Keratinocyte (primary cell): ENCODE measurements around the gene STAC3. TPM values are rescaled to one million over a fixed set of nuclear protein-coding genes. Genes with fewer than 3 reads are reported as not detected.

Experiments
- DNase-seq: peaks from one replicate; pipeline ENCODE4 v3.0.0-alpha.2; 2011; ENCODE audit warnings: low read depth, missing footprints, low spot score
- FAIRE-seq: peaks from 2 replicates; lab custom pipeline; 2011; peaks lifted over from hg19 to GRCh38; lab: Jason Lieb, UNC
- H2AFZ ChIP-seq: 2 replicates; pipeline ENCODE4 v1.6.0; 2012; ENCODE audit warnings: low read length, control low read depth, inconsistent platforms; ENCODE audit not compliant: control insufficient read depth
- H3K27ac ChIP-seq: 2 replicates; pipeline ENCODE4 v1.5.1; 2011; ENCODE audit warnings: low read length; ENCODE audit not compliant: control insufficient read depth, insufficient read depth
- H3K27me3 ChIP-seq: 3 replicates; pipeline ENCODE4 v1.6.0; 2011; ENCODE audit warnings: low read length; ENCODE audit not compliant: control insufficient read depth, insufficient read depth; ENCODE audit errors: extremely low read depth
- H3K36me3 ChIP-seq, 2 experiments: 2 replicates in 1 of 2; 3 replicates in 1 of 2; pipeline ENCODE4 v1.5.1; 2011; ENCODE audit warnings: low read length in 2 of 2, mild to moderate bottlenecking in 1 of 2; ENCODE audit not compliant: control insufficient read depth in 2 of 2, insufficient read depth in 2 of 2; ENCODE audit errors: extremely low read depth in 1 of 2
- H3K4me1 ChIP-seq: 3 replicates; pipeline ENCODE4 v1.5.1; 2011; ENCODE audit warnings: low read length; ENCODE audit not compliant: control insufficient read depth, insufficient read depth; ENCODE audit errors: extremely low read depth
- H3K4me2 ChIP-seq: 3 replicates; pipeline ENCODE4 v1.6.0; 2011; ENCODE audit warnings: low read depth, low read length; ENCODE audit not compliant: control insufficient read depth, insufficient read depth; ENCODE audit errors: extremely low read depth
- H3K4me3 ChIP-seq, 3 experiments: fragments of 200-600 bp in 1 of 3; sonication (generic) in 1 of 3; 2 replicates in 2 of 3; 3 replicates in 1 of 3; pipeline ENCODE4 v1.5.1; 2011 to 2016; ENCODE audit warnings: low read length in 3 of 3, mild to moderate bottlenecking in 3 of 3, control low read depth in 2 of 3, inconsistent platforms in 1 of 3, low read depth in 1 of 3, mixed read lengths in 1 of 3, mixed run types in 1 of 3, moderate library complexity in 1 of 3; ENCODE audit not compliant: control insufficient read depth in 2 of 3, insufficient read depth in 2 of 3; ENCODE audit errors: extremely low read depth in 1 of 3
- H3K79me2 ChIP-seq: 2 replicates; pipeline ENCODE4 v1.6.0; 2012; ENCODE audit warnings: low read length; ENCODE audit not compliant: control insufficient read depth, insufficient read depth
- H3K9ac ChIP-seq: 3 replicates; pipeline ENCODE4 v1.6.0; 2011; ENCODE audit warnings: low read length; ENCODE audit not compliant: control insufficient read depth, insufficient read depth; ENCODE audit errors: extremely low read depth
- H3K9me1 ChIP-seq: 3 replicates; pipeline ENCODE4 v1.6.0; 2011; ENCODE audit warnings: low read length; ENCODE audit not compliant: control insufficient read depth, insufficient read depth; ENCODE audit errors: extremely low read depth
- H3K9me3 ChIP-seq: 2 replicates; pipeline ENCODE4 v1.5.1; 2012; ENCODE audit warnings: low read depth, low read length; ENCODE audit not compliant: control insufficient read depth
- H4K20me1 ChIP-seq: 3 replicates; pipeline ENCODE4 v1.6.0; 2011; ENCODE audit warnings: low read length; ENCODE audit not compliant: control insufficient read depth, insufficient read depth; ENCODE audit errors: extremely low read depth
- EZH2 ChIP-seq: IDR thresholded peaks from one replicate; pipeline ENCODE4 v1.6.1; 2012; ENCODE audit warnings: inconsistent platforms, mild to moderate bottlenecking, low read length, moderate library complexity
- dilution Hi-C: fragments of 300-500 bp; cut with MboI; formaldehyde crosslinking; loops from one replicate; pipeline ENCODE4 v1.7.0; 2020; ENCODE audit warnings: low sequenced_read_pairs; ENCODE audit not compliant: extremely low pct_ligation_motif_present
- polyA plus RNA-seq, 5 experiments: library from polyadenylated mRNA; depleted of rRNA in 3 of 5; stranded (reverse) in 3 of 5; stranded (forward) in 1 of 5; unstranded in 1 of 5; fragments of >200 nt; gene quantifications; 1 replicate in 1 of 5; 2 replicates in 3 of 5; 3 replicates in 1 of 5; pipeline versions ENCODE4 v1.2.1 to v1.2.3, GENCODE V29; 2011 to 2012; ENCODE audit warnings: missing spikeins in 2 of 5, low read depth in 1 of 5, low replicate concordance in 1 of 5
- TF ChIP-seq, protein P1 (sequence below), 3 experiments: IDR thresholded peaks in 1 of 3; conservative IDR thresholded peaks in 1 of 3; optimal IDR thresholded peaks in 1 of 3; 2 replicates in 2 of 3; 3 replicates in 1 of 3; pipeline versions ENCODE3 to v1.5.1; 2011; ENCODE audit warnings: low read length in 3 of 3, mild to moderate bottlenecking in 3 of 3, moderate library complexity in 2 of 3, control low read depth in 1 of 3, inconsistent platforms in 1 of 3; ENCODE audit not compliant: insufficient read depth in 2 of 3; ENCODE audit errors: extremely low read depth in 1 of 3

The STAC3 gene
- polyA plus RNA-seq, 1 donor (not counting 4 experiments of a cell fraction or from before 2014, with no cell fraction given): 0.94 TPM

DNA sequence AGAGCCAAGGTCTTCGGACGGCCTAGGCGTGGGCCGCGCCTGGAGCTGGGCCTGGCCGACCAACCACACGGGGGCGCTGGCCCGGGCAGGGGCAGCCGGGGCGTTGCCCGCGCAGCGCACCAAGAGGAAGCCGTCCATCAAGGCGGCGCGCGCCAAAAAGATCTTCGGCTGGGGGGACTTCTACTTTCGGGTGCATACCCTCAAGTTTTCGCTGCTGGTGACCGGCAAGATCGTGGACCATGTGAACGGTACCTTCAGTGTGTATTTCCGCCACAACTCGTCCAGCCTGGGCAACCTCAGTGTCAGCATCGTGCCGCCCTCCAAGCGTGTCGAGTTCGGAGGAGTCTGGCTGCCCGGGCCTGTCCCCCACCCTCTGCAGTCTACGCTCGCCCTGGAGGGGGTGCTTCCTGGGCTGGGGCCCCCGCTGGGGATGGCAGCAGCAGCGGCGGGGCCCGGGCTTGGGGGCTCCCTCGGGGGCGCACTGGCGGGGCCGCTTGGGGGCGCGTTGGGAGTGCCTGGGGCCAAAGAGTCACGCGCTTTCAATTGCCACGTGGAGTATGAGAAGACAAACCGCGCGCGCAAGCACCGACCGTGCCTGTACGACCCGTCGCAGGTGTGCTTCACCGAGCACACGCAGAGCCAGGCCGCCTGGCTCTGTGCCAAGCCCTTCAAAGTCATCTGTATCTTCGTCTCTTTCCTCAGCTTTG, 25.9 kb downstream of the STAC3 start:
- no peaks in the 10 kb centered on the region for H3K36me3 ChIP-seq
- no peak overlapping the region for H3K4me3 ChIP-seq
- H3K4me1 ChIP-seq: peaks cover 6% of the 10 kb centered on the region
- no peak overlapping the region for H2AFZ ChIP-seq
- FAIRE-seq: no peak
- H3K9me1 ChIP-seq: no peaks in the 10 kb centered on the region
- peaks cover 7% of the 10 kb centered on the region for H3K79me2 ChIP-seq
- dilution Hi-C loops: no loop called here
- no peaks in the 10 kb centered on the region for H3K9me3 ChIP-seq
- H3K27me3 ChIP-seq: peaks cover 17% of the 10 kb centered on the region
- no peak overlapping the region for H3K27ac ChIP-seq
- no peak for TF ChIP-seq EZH2
- TF ChIP-seq, protein P1, sequence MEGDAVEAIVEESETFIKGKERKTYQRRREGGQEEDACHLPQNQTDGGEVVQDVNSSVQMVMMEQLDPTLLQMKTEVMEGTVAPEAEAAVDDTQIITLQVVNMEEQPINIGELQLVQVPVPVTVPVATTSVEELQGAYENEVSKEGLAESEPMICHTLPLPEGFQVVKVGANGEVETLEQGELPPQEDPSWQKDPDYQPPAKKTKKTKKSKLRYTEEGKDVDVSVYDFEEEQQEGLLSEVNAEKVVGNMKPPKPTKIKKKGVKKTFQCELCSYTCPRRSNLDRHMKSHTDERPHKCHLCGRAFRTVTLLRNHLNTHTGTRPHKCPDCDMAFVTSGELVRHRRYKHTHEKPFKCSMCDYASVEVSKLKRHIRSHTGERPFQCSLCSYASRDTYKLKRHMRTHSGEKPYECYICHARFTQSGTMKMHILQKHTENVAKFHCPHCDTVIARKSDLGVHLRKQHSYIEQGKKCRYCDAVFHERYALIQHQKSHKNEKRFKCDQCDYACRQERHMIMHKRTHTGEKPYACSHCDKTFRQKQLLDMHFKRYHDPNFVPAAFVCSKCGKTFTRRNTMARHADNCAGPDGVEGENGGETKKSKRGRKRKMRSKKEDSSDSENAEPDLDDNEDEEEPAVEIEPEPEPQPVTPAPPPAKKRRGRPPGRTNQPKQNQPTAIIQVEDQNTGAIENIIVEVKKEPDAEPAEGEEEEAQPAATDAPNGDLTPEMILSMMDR (optimal IDR thresholded peaks at IDR 0.05 in 1 of 3, IDR thresholded peaks at IDR 0.05 in 1 of 3, conservative IDR thresholded peaks at IDR 0.05 in 1 of 3; ENCODE audit: extremely low read depth in 1 of 3, insufficient read depth in 2 of 3, low read length in 3 of 3): peak in 1 of 3 experiments; percentile 27
- no peak overlapping the region for H3K9ac ChIP-seq
- no peak overlapping the region for H3K4me2 ChIP-seq
- DNase-seq: no peak
- H4K20me1 ChIP-seq: no peaks in the 10 kb centered on the region

DNA sequence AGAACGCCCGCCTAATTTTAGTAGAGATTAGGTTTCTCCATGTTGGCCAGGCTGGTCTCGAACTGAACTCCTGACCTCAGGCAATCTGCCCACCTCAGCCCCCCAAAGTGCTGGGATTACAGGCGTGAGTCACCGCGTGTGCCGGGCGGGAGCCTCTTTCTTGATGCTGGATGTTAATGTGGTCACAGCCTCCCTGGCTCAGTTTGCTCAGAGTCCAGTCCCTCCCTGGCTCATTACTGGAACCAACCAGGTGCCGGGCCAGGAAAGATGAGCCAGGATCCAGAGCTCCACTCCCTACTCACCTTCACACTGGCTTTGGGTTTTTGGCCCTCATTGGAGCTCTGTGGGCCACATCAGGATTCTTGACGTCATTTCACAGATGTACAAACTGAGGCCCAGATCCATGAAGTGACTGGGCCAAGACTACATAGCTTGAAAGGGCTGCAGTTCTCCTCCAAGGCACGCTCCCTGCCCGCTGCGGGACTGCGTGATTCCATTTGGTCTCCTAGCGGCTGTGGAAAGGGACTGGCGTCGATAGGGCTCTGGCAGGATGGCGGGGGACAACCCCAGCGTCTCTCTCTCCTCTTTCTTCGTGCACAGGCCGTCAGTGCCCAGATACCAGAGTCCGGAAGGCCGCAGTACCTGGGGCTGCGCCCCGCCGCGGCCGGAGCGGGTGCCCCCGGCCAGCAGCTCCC, 26.6 kb downstream of the STAC3 start:
- Histone ChIP-seq H3K36me3 (no peaks in the 10 kb centered on the region), H3K79me2 (no peaks in the 10 kb centered on the region), H3K4me1 (peaks cover 6% of the 10 kb centered on the region), H3K4me2 (no peak overlapping the region), H3K9me3 (no peaks in the 10 kb centered on the region), H3K9ac (no peak overlapping the region), H3K27me3 (peaks cover 23% of the 10 kb centered on the region), H3K9me1 (no peaks in the 10 kb centered on the region), H3K27ac (no peak overlapping the region), H4K20me1 (no peaks in the 10 kb centered on the region), H2AFZ (no peak overlapping the region), H3K4me3 (no peak overlapping the region)
- TF ChIP-seq EZH2: no peak
- TF ChIP-seq, protein P1 (optimal IDR thresholded peaks at IDR 0.05 in 1 of 3, IDR thresholded peaks at IDR 0.05 in 1 of 3, conservative IDR thresholded peaks at IDR 0.05 in 1 of 3; ENCODE audit: extremely low read depth in 1 of 3, insufficient read depth in 2 of 3, low read length in 3 of 3): no peak
- dilution Hi-C loops: no loop called here
- no peak for DNase-seq
- FAIRE-seq: no peak
